SK-N-SH treated with all-trans-retinoic acid at 6 μM for 48 hours (cell line): ENCODE data around the gene PIGL.

Experiments used
- ARNTL ChIP-seq: fragments of 450-650 bp; formaldehyde crosslinking; IDR thresholded peaks from 2 replicates; pipeline ENCODE4 v1.5.0; 2020; ENCODE audit warnings: low read depth, mild to moderate bottlenecking, moderate library complexity, borderline replicate concordance
- ESRRG ChIP-seq: fragments of 250-450 bp; sonication (Bioruptor Pico); IDR thresholded peaks from 2 replicates; pipeline ENCODE4 v1.6.1; 2021; ENCODE audit warnings: mild to moderate bottlenecking
- GLIS3 ChIP-seq: fragments of 250-450 bp; sonication (Bioruptor Pico); IDR thresholded peaks from 2 replicates; pipeline ENCODE4 v1.5.0; 2020; ENCODE audit warnings: mild to moderate bottlenecking, moderate library complexity
- ISL1 ChIP-seq: fragments of 250-450 bp; sonication (Bioruptor Pico); IDR thresholded peaks from 2 replicates; pipeline ENCODE4 v2.1.2; 2022; ENCODE audit warnings: mild to moderate bottlenecking, moderate library complexity
- PPARA ChIP-seq: fragments of 250-450 bp; sonication (Bioruptor Pico); IDR thresholded peaks from 2 replicates; pipeline ENCODE4 v1.5.0; 2020; ENCODE audit warnings: mild to moderate bottlenecking, borderline replicate concordance
- RARB ChIP-seq: fragments of 250-450 bp; sonication (Bioruptor Pico); IDR thresholded peaks from 2 replicates; pipeline ENCODE4 v1.8.0; 2021; ENCODE audit warnings: mild to moderate bottlenecking, moderate library complexity
- TOX ChIP-seq: fragments of 250-450 bp; sonication (Bioruptor Pico); IDR thresholded peaks from 2 replicates; pipeline ENCODE4 v1.8.0; 2021; ENCODE audit warnings: mild to moderate bottlenecking, moderate library complexity, borderline replicate concordance
- ZFP3 ChIP-seq: fragments of 250-450 bp; sonication (Bioruptor Pico); IDR thresholded peaks from 2 replicates; pipeline ENCODE4 v1.5.0; 2020; ENCODE audit warnings: mild to moderate bottlenecking, moderate library complexity
- ZFP30 ChIP-seq: fragments of 450-650 bp; formaldehyde crosslinking; IDR thresholded peaks from 2 replicates; pipeline ENCODE4 v1.5.0; 2022; ENCODE audit warnings: mild to moderate bottlenecking, moderate library complexity
- ZNF565 ChIP-seq: fragments of 450-650 bp; formaldehyde crosslinking; conservative IDR thresholded peaks from 2 replicates; pipeline ENCODE4 v1.5.0; 2020; ENCODE audit warnings: low read depth, mild to moderate bottlenecking, moderate library complexity
- ZNF70 ChIP-seq: fragments of 450-650 bp; formaldehyde crosslinking; IDR thresholded peaks from 2 replicates; pipeline ENCODE4 v1.5.0; 2020; ENCODE audit warnings: mild to moderate bottlenecking, moderate library complexity
- TF ChIP-seq, protein P1 (sequence below): fragments of 250-450 bp; sonication (Bioruptor Pico); IDR thresholded peaks from 2 replicates; pipeline ENCODE4 v1.5.0; 2020; ENCODE audit warnings: mild to moderate bottlenecking, moderate library complexity
- TF ChIP-seq, protein P2 (sequence below): fragments of 250-450 bp; sonication (Bioruptor Pico); IDR thresholded peaks from 2 replicates; pipeline ENCODE4 v1.5.1; 2020; ENCODE audit warnings: low read depth, mild to moderate bottlenecking, moderate library complexity
- TF ChIP-seq, protein P3 (sequence below): fragments of 250-450 bp; sonication (Bioruptor Pico); IDR thresholded peaks from 2 replicates; pipeline ENCODE4 v1.8.0; 2020; ENCODE audit warnings: mild to moderate bottlenecking, moderate library complexity, borderline replicate concordance

DNA sequence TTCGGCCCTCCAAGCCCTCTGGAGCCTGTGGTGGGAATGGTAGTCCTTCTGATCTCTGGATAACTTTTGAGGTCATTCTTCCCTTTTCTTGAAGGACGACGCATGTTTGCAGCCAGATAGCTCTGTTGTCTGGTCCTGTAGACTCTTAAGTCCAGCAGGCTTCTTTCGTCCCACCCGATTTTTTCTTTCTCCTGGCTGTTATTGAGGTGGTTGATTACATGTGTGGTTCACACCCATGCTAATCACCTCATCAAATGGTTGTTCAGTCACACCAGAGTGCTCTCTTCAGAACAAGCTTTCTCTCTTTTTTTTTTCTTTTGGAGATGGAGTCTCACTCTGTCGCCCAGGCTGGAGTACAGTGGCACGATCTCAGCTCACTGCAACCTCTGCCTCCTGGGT is 30.6 kb downstream of the PIGL start:
- TF ChIP-seq ARNTL (CRISPR knock-in tag): no peak
- TF ChIP-seq, protein P1, sequence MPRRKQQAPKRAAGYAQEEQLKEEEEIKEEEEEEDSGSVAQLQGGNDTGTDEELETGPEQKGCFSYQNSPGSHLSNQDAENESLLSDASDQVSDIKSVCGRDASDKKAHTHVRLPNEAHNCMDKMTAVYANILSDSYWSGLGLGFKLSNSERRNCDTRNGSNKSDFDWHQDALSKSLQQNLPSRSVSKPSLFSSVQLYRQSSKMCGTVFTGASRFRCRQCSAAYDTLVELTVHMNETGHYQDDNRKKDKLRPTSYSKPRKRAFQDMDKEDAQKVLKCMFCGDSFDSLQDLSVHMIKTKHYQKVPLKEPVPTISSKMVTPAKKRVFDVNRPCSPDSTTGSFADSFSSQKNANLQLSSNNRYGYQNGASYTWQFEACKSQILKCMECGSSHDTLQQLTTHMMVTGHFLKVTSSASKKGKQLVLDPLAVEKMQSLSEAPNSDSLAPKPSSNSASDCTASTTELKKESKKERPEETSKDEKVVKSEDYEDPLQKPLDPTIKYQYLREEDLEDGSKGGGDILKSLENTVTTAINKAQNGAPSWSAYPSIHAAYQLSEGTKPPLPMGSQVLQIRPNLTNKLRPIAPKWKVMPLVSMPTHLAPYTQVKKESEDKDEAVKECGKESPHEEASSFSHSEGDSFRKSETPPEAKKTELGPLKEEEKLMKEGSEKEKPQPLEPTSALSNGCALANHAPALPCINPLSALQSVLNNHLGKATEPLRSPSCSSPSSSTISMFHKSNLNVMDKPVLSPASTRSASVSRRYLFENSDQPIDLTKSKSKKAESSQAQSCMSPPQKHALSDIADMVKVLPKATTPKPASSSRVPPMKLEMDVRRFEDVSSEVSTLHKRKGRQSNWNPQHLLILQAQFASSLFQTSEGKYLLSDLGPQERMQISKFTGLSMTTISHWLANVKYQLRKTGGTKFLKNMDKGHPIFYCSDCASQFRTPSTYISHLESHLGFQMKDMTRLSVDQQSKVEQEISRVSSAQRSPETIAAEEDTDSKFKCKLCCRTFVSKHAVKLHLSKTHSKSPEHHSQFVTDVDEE (CRISPR knock-in tag): no peak
- TF ChIP-seq RARB (CRISPR knock-in tag): no peak
- no peak for TF ChIP-seq ISL1 (CRISPR knock-in tag)
- no peak for TF ChIP-seq ESRRG
- no peak for TF ChIP-seq TOX (CRISPR knock-in tag)
- TF ChIP-seq PPARA (CRISPR knock-in tag): no peak
- TF ChIP-seq ZFP30 (CRISPR knock-in tag): no peak
- TF ChIP-seq, protein P2, sequence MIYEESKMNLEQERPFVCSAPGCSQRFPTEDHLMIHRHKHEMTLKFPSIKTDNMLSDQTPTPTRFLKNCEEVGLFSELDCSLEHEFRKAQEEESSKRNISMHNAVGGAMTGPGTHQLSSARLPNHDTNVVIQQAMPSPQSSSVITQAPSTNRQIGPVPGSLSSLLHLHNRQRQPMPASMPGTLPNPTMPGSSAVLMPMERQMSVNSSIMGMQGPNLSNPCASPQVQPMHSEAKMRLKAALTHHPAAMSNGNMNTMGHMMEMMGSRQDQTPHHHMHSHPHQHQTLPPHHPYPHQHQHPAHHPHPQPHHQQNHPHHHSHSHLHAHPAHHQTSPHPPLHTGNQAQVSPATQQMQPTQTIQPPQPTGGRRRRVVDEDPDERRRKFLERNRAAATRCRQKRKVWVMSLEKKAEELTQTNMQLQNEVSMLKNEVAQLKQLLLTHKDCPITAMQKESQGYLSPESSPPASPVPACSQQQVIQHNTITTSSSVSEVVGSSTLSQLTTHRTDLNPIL: no peak
- no peak for TF ChIP-seq ZFP3
- TF ChIP-seq, protein P3, sequence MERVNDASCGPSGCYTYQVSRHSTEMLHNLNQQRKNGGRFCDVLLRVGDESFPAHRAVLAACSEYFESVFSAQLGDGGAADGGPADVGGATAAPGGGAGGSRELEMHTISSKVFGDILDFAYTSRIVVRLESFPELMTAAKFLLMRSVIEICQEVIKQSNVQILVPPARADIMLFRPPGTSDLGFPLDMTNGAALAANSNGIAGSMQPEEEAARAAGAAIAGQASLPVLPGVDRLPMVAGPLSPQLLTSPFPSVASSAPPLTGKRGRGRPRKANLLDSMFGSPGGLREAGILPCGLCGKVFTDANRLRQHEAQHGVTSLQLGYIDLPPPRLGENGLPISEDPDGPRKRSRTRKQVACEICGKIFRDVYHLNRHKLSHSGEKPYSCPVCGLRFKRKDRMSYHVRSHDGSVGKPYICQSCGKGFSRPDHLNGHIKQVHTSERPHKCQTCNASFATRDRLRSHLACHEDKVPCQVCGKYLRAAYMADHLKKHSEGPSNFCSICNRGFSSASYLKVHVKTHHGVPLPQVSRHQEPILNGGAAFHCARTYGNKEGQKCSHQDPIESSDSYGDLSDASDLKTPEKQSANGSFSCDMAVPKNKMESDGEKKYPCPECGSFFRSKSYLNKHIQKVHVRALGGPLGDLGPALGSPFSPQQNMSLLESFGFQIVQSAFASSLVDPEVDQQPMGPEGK (CRISPR knock-in tag): no peak
- no peak for TF ChIP-seq GLIS3 (CRISPR knock-in tag)
- TF ChIP-seq ZNF70 (CRISPR knock-in tag): no peak
- TF ChIP-seq ZNF565: no peak
